HG02610 (cell line): ENCODE data around the gene ZNF235.
"Not testable (repeated sequence)": the region's sequence is repeated elsewhere in the genome, so short reads cannot be mapped to it uniquely, and the experiment has no call there.

Experiments used
- ATAC-seq: cut with Tn5 transposase; IDR thresholded peaks from one replicate; pipeline ENCODE4 v1.9.1; 2021; ENCODE audit warnings: mild to moderate bottlenecking, moderate library complexity; ENCODE audit not compliant: unreplicated experiment

The ZNF235 gene

GRCh38 chr19:44258136-44258535 lies 46.7 kb downstream of the ZNF235 start:
- ATAC-seq: no peak

- no peak for ATAC-seq
Measured at GRCh38 chr19:44255705-44256411, 49.0 kb downstream of the ZNF235 start.

GRCh38 chr19:44254496-44254895 lies 50.3 kb downstream of the ZNF235 start:
- no peak for ATAC-seq

- ATAC-seq: not testable (repeated sequence)
Measured at GRCh38 chr19:44253392-44253791, 51.4 kb downstream of the ZNF235 start.

GRCh38 chr19:44252332-44252731 lies 52.5 kb downstream of the ZNF235 start:
- ATAC-seq: not testable (repeated sequence)

- no peak for ATAC-seq
Measured at GRCh38 chr19:44236384-44236783, 68.4 kb downstream of the ZNF235 start.
